ENCODE data around the gene TRIO. TPM values are rescaled to one million over a fixed set of nuclear protein-coding genes. Genes with fewer than 3 reads are reported as not detected.

The TRIO gene
- total and polyA plus RNA-seq, 10 of the 15 experiments (the other 5 are each of a cell fraction or from before 2014, with no cell fraction given): 5.1 to 96.4 (median 44.6) TPM

GRCh38 chr5:14178671-14179211 is 35.6 kb downstream of the TRIO start:
- ChIA-PET CTCF (interaction anchor here (0.6 to 1.0 kb wide), 2 partner anchors 9 to 15 kb away, joined by 3 read pairs; no protein-coding TSS in a partner anchor), POLR2A (interaction anchor here (0.6 to 2.0 kb wide), 10 partner anchors 10 to 238 kb away, joined by 3 to 13 read pairs (median 4); no protein-coding TSS in a partner anchor), SMC1A (ENCODE audit: uncharacterized antibody, unreplicated experiment) (interaction anchor here (1.0 to 14.1 kb wide), 7 partner anchors 9 to 92 kb away, joined by 3 to 182 read pairs (median 5); no protein-coding TSS in a partner anchor), RAD21 (ENCODE audit: unreplicated experiment) (interaction anchor here (0.6 to 20.6 kb wide), 4 partner anchors 26 to 39 kb away, joined by 3 to 344 read pairs (median 4); partner anchors contain the start of gene TRIO)
- Histone ChIP-seq H2AFZ (ENCODE audit: control insufficient read depth, low read depth, low read length) (no peak overlapping the region), H3K79me2 (ENCODE audit: control insufficient read depth, insufficient read depth, low read length) (peaks cover 94% of the 10 kb centered on the region), H3K36me3 (ENCODE audit: control insufficient read depth in 2 of 2, insufficient read depth in 2 of 2, low read length in 1 of 2) (0 out of 4 replicates have a peak, but pooled peaks cover 0 to 1% of the 10 kb centered on the region in 2 experiments), H3K4me3 (no peak overlapping the region), H3K27ac (ENCODE audit: control insufficient read depth, insufficient read depth) (0 out of 2 replicates have a peak overlapping the region, but pooled peaks have one; percentile 18), H3K4me2 (ENCODE audit: control insufficient read depth, insufficient read depth) (0 out of 2 replicates have a peak overlapping the region, but pooled peaks have one; percentile 30), H3K27me3 (replicated peaks in 1 of 2; ENCODE audit: control insufficient read depth in 2 of 2, insufficient read depth in 2 of 2, low read length in 1 of 2) (no peaks in the 10 kb centered on the region), H3K9ac (ENCODE audit: control insufficient read depth, insufficient read depth, low read length) (no peak overlapping the region), H3K4me1 (ENCODE audit: control insufficient read depth, insufficient read depth, low read length) (peaks cover 40% of the 10 kb centered on the region), H4K20me1 (ENCODE audit: control insufficient read depth, insufficient read depth) (no peaks in the 10 kb centered on the region), H3K9me3 (replicated peaks; ENCODE audit: control insufficient read depth, insufficient read depth, low read length) (no peaks in the 10 kb centered on the region)
- peak; percentile 35 for TF ChIP-seq BCL3 (IDR thresholded peaks at IDR 0.05; ENCODE audit: borderline replicate concordance, insufficient read depth, low read depth, low read length, poor library complexity, severe bottlenecking)
- TF ChIP-seq BCLAF1 (IDR thresholded peaks at IDR 0.05): no peak
- ATAC-seq (no peak; the same call in 1 of the 3 replicates), FAIRE-seq (no peak), DNase-seq (ENCODE audit: low read depth, low spot score) (no peak)
- no TSS peak for BruUV-seq (replicated peaks)
- in situ Hi-C loops (cut with MboI) (no loop called here), intact Hi-C loops (cut with micrococcal nuclease; ENCODE audit: unreplicated experiment) (no loop called here)
- WGBS (ENCODE audit: insufficient coverage, insufficient replicate concordance, low lambda C conversion rate, missing lambda C conversion rate): 91% methylated on average over 10 of the region's 10 CpGs
